Heart left ventricle (tissue), 13 donors: ENCODE measurements around the gene TM4SF20.

Experiments
- POLR2A ChIP-seq, 2 donors: fragments of 450-650 bp; IDR thresholded peaks; one replicate each; pipeline ENCODE4 v1.6.1; 2017; ENCODE audit warnings: antibody characterized with exemption in 2 of 2, mild to moderate bottlenecking in 2 of 2, moderate library complexity in 2 of 2
- TF ChIP-seq, protein P1 (sequence below), 12 donors: fragments of 200-600 bp; sonication (generic) in 4 of 12; IDR thresholded peaks; one replicate each; pipeline versions ENCODE4 v1.5.0 to v1.8.0; 2018 to 2022; ENCODE audit warnings: antibody characterized with exemption in 12 of 12, mild to moderate bottlenecking in 5 of 12
- donor health status: ischemic (EF 13 %, LVEDD 7.1; RV severe dilation, severe dysfunction).
- donor health status: DM: no; HTN: yes; CAD: no.
- donor health status: DM: no; HTN: no; CAD: no.
- donor health status: ischemic (EF 25% LVEDD 6.9; RV normal size, moderate dysfunction).
- donor health status: ischemic (EF 25% LVEDD 5.7; RV mildly dilated, moderate dysfunction).
- donor health status: ischemic (EF 35%, LVEDD 5.7; RV mildly dilated, moderate dysfunction).
- donor health status: nonischemic (EF 11% LVEDD 7.7; RV severe dilation, severe dysfunction).
- donor health status: DM: yes; HTN: yes; CAD: no.
- donor health status: PGD.
- donor health status: ischemic (EF 29% LVEDD 5.4; RV normal size, mild dysfunction).
- donor health status: nonischemic (EF 23%, LVEDD 6.1; RV moderate dilation, normal function).

DNA sequence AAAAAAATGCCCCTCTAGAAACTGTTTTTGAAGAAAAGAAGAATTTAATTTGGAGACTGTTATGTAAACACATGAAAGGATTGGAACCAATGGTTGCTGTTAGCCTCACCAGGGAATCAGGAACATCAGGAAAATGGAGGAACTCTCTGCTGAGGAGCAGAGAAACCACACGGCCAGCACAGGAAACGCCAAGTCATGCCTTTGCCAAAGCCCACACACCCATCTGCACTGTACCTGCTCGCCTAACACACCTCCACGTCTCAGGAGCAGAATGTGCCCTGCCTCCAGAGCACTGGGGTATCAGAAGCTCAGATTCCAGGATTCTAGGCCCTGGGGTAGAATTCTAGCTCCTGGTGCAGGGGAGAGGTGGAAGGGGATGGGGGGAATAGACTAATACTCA, 18.5 kb upstream of the TM4SF20 start:
- TF ChIP-seq, protein P1, sequence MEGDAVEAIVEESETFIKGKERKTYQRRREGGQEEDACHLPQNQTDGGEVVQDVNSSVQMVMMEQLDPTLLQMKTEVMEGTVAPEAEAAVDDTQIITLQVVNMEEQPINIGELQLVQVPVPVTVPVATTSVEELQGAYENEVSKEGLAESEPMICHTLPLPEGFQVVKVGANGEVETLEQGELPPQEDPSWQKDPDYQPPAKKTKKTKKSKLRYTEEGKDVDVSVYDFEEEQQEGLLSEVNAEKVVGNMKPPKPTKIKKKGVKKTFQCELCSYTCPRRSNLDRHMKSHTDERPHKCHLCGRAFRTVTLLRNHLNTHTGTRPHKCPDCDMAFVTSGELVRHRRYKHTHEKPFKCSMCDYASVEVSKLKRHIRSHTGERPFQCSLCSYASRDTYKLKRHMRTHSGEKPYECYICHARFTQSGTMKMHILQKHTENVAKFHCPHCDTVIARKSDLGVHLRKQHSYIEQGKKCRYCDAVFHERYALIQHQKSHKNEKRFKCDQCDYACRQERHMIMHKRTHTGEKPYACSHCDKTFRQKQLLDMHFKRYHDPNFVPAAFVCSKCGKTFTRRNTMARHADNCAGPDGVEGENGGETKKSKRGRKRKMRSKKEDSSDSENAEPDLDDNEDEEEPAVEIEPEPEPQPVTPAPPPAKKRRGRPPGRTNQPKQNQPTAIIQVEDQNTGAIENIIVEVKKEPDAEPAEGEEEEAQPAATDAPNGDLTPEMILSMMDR (IDR thresholded peaks at IDR 0.05): no peak
- TF ChIP-seq POLR2A (IDR thresholded peaks at IDR 0.05): no peak
